ENCODE results near the gene MT1B. TPM values are rescaled to one million over a fixed set of nuclear protein-coding genes. Genes with fewer than 3 reads are reported as not detected.

The MT1B gene
- total and polyA plus RNA-seq, 2 of the 4 experiments (the other 2 are of a cell fraction), result not detected

GRCh38 chr16:56662357-56663354, 11.0 kb downstream of the MT1B start:
- Histone ChIP-seq H2BK15ac (ENCODE audit: low read depth, low read length) (no peak overlapping the region), H3K27me3 (ENCODE audit: control insufficient read depth, insufficient read depth, low read length) (peaks cover 92% of the 10 kb centered on the region), H3K27ac (ENCODE audit: insufficient read depth, low read length) (no peak overlapping the region), H3K79me1 (ENCODE audit: low read depth in 1 of 2, low read length in 2 of 2) (no peaks in the 10 kb centered on the region), H3K4me1 (ENCODE audit: control insufficient read depth, insufficient read depth, low read length) (peaks cover 3% of the 10 kb centered on the region; the same call in 1 of the 2 replicates), H3K9me3 (ENCODE audit: control insufficient read depth, insufficient read depth, low read length) (no peaks in the 10 kb centered on the region), H3K9ac (ENCODE audit: low read depth, low read length) (no peak overlapping the region), H3K14ac (replicated peaks; ENCODE audit: low read depth, low read length) (no peak overlapping the region), H2AFZ (replicated peaks; ENCODE audit: low read length, poor library complexity) (peak overlapping the region; percentile 24), H2BK5ac (ENCODE audit: low read depth, low read length, poor library complexity, severe bottlenecking) (no peak overlapping the region), H2BK120ac (ENCODE audit: low read depth, low read length) (no peak overlapping the region), H4K91ac (ENCODE audit: insufficient read depth, low read depth, low read length) (no peak overlapping the region), H4K20me1 (ENCODE audit: insufficient read depth, low read length) (no peaks in the 10 kb centered on the region), H3K4me3 (ENCODE audit: insufficient read depth, low read depth, low read length) (no peak overlapping the region), H3K4ac (ENCODE audit: low read depth, low read length) (no peak overlapping the region), H3K23ac (ENCODE audit: low read depth, low read length) (no peak overlapping the region; the same call in 1 of the 2 replicates), H4K5ac (ENCODE audit: low read depth, low read length) (no peak overlapping the region), H2AK5ac (ENCODE audit: low read depth, low read length) (no peak overlapping the region), H3K18ac (ENCODE audit: low read depth, low read length) (no peak overlapping the region), H4K8ac (ENCODE audit: low read depth in 2 of 2, low read length in 2 of 2) (no peak overlapping the region), H3K36me3 (ENCODE audit: control insufficient read depth, insufficient read depth, low read length) (no peaks in the 10 kb centered on the region), H2AK9ac (replicated peaks; ENCODE audit: low read depth, low read length, poor library complexity) (no peak overlapping the region), H3K9me1 (ENCODE audit: insufficient read depth, low read length) (peaks cover 3% of the 10 kb centered on the region; the same call in 1 of the 2 replicates), H3K4me2 (ENCODE audit: low read depth, low read length) (0 out of 2 replicates have a peak overlapping the region, but pooled peaks have one; percentile 33), H2BK20ac (ENCODE audit: low read depth, low read length) (no peak overlapping the region), H3K56ac (ENCODE audit: extremely low read depth, insufficient read depth, low read length) (no peak overlapping the region)
- no peak for DNase-seq
- in situ Hi-C loops (cut with MboI; ENCODE audit: low sequenced_read_pairs) (no loop called here), intact Hi-C loops (cut with micrococcal nuclease) (loop anchor here (2.0 kb wide), 1 partner anchor 26 kb away; no protein-coding TSS in a partner anchor), dilution Hi-C loops (cut with HindIII; ENCODE audit: low sequenced_read_pairs, unreplicated experiment) (no loop called here)
- ChIA-PET POLR2A (ENCODE audit: unreplicated experiment) (no interaction called here), CTCF (no interaction called here)
- no TSS peak for BruUV-seq (replicated peaks)
- WGBS, 2 experiments (ENCODE audit: extremely low coverage in 2 of 2, insufficient read length in 1 of 2), result 8% methylated on average over 12 of the region's 48 CpGs; no CpG with 5 or more reads in 1 of the 2 experiments
- TF ChIP-seq MAZ (IDR thresholded peaks at IDR 0.05; ENCODE audit: borderline replicate concordance, low read depth, low read length) (no peak), MAFK (IDR thresholded peaks at IDR 0.05; ENCODE audit: low read depth, low read length) (no peak), RAD21 (IDR thresholded peaks at IDR 0.05; ENCODE audit: low read length) (no peak), RCOR1 (IDR thresholded peaks at IDR 0.05; ENCODE audit: insufficient replicate concordance, low read length) (no peak), CHD1 (IDR thresholded peaks at IDR 0.05; ENCODE audit: low read depth, low read length) (no peak), RFX5 (IDR thresholded peaks at IDR 0.05; ENCODE audit: low read depth, low read length) (no peak), USF2 (IDR thresholded peaks at IDR 0.05; ENCODE audit: low read depth, low read length) (no peak), FOS (IDR thresholded peaks at IDR 0.05; ENCODE audit: low read depth, low read length) (no peak)
- ATAC-seq (ENCODE audit: low read depth), result peak; percentile 24; the same call in 1 of the 2 replicates

Measured in IMR-90 (cell line).